GM19099 (cell line): ENCODE results near the gene HIP1R.

Source experiments
- POLR2A ChIP-seq: IDR thresholded peaks from 3 replicates; pipeline ENCODE4 v1.6.1; 2011; ENCODE audit warnings: low read depth; ENCODE audit not compliant: insufficient read length; ENCODE audit errors: extremely low read depth

Gene HIP1R

GRCh38 chr12:122850695-122851350, 15.6 kb downstream of the HIP1R start:
- TF ChIP-seq POLR2A: no peak

GRCh38 chr12:122851820-122852219, 16.6 kb downstream of the HIP1R start:
- no peak for TF ChIP-seq POLR2A

GRCh38 chr12:122852336-122853275, 17.3 kb downstream of the HIP1R start:
- TF ChIP-seq POLR2A: no peak

GRCh38 chr12:122853582-122854245, 18.5 kb downstream of the HIP1R start:
- TF ChIP-seq POLR2A: no peak

GRCh38 chr12:122854554-122854953, 19.3 kb downstream of the HIP1R start:
- no peak for TF ChIP-seq POLR2A

- no peak for TF ChIP-seq POLR2A
Measured at GRCh38 chr12:122855071-122855829, 20.0 kb downstream of the HIP1R start.

GRCh38 chr12:122855928-122856831, 20.9 kb downstream of the HIP1R start:
- TF ChIP-seq POLR2A: no peak

- no peak for TF ChIP-seq POLR2A
Measured at GRCh38 chr12:122856999-122857671, 21.9 kb downstream of the HIP1R start.

- no peak for TF ChIP-seq POLR2A
Measured at GRCh38 chr12:122858171-122858570, 22.9 kb downstream of the HIP1R start.

GRCh38 chr12:122858591-122859302, 23.5 kb downstream of the HIP1R start:
- no peak for TF ChIP-seq POLR2A

- no peak for TF ChIP-seq POLR2A
Measured at GRCh38 chr12:122859303-122860039, 24.2 kb downstream of the HIP1R start.
